GM18526 (cell line): ENCODE data around the gene CDC26.
A peak's percentile ranks its signal among the peaks of the same experiment; 100 is the strongest.

Experiments
- POLR2A ChIP-seq: IDR thresholded peaks from 3 replicates; pipeline ENCODE4 v1.6.1; 2011; ENCODE audit not compliant: insufficient read length; ENCODE audit errors: extremely low read depth

The CDC26 gene

DNA sequence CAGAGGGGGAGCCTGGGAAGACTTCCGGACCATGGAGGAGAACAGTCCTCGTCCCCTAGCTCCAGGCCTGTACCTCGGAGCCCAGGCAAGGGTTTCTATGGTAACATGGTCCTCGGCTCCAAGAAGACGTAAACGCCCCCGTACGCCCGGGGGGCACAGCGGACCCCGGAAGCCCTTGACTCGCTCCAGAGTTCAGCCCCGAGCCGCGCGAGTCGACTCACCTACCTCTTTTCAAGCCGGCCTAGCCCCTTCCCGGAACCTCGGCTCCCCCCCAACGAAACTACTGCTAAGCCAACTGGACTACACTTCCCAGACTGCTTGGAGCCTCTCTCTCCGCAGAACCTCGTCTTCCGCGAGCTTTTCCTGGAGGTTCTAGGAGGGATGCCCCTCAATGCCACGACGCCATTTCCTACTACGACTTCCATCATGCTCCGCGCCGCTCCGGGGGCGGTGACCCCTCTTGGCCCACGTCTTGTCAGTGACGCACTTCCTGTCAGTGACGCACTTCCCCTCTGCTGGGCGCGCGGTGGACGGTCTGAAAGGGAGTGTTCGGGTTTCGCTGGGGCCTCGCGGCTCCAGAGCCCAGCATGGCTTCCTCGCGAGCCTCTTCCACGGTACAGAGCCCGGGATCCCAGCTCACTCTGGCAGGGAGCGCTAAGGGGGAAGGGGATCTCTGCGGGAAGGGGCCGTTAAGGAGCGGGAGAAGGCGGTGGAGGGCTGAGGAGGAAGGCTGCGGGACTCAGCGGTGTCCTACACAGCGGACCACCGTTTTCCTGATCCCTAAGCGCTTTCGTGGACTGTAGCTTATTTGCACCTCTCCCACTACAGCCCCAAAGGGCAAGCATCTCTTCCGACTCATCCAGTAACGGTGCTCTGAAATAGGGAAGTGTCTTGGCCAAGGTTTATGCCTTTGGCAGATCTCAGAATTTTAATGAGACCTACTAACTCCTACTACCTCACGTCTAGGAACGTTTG lies at the start of gene CDC26, which contains the start of gene PRPF4:
TSS of gene CDC26 (minus strand) at position 416 of the 975 bp plus-strand sequence. CDS start 3,065 bp downstream, outside the sequence.
TSS of gene PRPF4 (plus strand) at position 502 of the 975 bp plus-strand sequence. CDS start at position 588, 86 bp downstream.
- peak; percentile 96 for TF ChIP-seq POLR2A

DNA sequence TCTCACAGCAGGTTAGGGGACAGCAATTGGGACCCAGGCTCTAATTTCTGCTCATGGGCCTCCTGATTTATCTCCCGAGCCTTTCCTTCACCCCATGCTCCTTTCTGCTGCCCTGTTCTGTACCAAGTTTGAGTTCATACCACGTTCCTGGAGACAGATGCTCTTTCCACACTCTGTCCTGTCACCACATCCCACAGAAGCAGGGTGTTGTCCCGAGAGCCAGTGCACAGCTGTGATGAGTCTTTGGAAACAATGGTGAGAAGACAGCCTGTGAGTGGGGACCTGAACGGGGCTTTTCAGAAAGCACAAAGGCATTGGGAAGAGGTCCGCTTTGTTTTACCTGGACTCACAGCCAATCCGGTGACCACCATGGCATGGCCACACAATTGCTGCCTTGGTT lies 47.3 kb upstream of the CDC26 start:
- TF ChIP-seq POLR2A: no peak

DNA sequence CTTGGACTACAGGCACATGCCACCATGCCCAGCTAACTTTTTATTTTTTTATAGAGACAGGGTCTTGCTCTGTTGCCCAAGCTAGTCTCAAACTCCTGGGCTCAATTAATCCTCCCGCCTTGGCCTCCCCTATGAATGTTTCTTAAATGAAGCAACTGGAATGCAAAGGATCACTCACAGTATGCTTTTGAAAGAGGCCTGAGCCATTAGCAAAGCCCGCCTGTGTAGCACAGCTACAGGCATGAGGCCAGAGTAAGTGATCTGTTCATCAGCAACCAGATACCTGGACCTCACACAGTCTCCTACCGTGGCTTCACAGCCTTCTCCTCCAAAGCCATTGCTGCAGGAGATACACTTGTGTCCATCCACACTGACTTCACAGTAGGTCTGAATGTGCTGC lies 44.7 kb upstream of the CDC26 start:
- TF ChIP-seq POLR2A: no peak

DNA sequence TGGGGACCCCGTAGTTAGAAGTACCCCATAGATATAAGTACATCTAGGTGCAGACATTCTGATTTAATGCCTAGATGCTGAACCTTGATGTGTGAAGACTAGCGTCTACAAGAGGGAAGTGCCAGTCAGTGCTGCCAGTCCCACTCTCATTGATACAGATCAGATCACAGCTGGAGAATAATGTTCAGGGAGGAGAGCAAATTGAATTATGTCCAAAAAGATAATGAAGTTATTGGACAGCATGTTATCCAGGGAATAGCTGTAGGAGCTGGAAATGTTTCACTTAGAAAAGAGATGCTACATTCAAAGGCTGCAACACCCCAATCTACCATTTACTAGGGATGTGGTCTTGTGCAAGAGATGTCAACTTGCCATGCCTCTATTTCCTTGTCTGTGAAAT lies 43.7 kb upstream of the CDC26 start:
- no peak for TF ChIP-seq POLR2A

DNA sequence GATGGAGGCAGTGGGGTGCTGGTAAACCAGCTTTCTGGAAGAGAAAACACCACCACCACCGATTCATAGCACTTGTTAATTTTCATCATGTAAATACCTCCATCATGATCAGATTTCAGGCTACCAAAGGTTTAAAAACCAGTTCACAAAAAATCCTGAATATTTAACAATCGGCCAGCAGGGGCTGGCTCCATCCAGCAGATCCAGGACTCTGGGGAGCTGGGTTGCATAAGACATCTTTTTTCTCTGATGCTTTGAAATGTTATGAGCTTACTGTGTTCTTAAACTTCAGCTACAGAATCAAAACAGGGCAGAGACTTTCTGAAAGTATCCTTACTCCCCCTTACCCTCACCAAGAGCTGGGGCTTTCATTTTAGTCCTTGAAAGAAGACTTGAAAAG lies 42.4 kb upstream of the CDC26 start:
- no peak for TF ChIP-seq POLR2A

DNA sequence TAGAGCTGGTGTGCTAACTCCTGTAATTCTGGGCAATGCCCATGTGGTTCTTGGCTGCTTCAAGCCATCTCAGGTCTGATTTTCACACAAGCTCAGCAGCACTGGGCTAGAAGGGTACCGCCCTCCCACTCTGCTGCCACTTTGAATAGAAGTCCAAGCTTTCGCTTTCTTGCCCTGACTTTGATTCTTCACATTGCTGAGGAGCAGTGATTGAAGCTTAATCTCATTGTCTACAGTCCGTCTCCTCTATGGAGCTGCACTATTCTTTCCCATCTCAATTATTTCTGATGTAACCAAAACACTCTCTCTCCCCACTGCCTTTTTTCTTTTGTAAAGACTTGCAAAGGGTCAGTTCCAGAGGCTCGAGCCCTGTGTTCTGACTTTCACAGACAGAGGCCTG lies 40.7 kb upstream of the CDC26 start:
- no peak for TF ChIP-seq POLR2A

DNA sequence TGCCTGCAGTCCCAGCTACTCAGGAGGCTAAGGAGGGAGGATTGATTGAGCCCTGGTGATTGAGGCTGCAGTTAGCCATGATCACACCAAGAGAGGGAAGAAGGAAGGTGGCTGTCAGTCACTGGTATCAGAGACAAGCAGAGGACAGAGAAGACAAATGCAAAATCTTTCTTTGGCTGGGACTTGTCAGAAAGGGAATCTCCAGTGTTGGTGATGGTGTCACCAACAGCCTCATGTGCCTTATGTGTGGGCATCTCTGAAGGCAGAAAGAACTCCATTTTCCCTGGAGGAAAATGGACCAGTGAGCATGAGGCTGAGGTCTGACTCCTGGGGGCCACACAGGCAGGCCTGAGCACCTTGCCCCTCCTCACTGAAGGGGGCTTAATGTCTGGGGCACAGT lies 39.9 kb upstream of the CDC26 start:
- no peak for TF ChIP-seq POLR2A

DNA sequence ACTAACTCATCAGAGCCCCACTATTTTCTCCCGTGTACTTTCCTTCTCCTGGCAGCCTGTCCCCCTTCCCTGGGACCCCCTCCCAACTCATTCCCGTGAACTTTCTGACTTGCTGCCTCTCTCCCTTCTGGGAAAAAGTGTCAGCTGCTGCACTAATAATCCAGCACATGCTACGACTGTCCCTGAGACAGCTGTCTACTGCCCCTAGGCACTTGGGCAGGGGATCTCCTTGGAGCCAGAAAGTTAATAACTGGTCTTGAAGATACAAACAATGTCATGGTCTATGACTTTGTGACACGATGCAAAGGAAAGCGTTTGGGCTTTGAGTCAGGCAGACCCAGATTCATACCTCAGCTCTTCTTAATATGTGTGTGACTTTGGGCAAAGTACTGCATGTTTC lies 37.9 kb upstream of the CDC26 start:
- TF ChIP-seq POLR2A: no peak

DNA sequence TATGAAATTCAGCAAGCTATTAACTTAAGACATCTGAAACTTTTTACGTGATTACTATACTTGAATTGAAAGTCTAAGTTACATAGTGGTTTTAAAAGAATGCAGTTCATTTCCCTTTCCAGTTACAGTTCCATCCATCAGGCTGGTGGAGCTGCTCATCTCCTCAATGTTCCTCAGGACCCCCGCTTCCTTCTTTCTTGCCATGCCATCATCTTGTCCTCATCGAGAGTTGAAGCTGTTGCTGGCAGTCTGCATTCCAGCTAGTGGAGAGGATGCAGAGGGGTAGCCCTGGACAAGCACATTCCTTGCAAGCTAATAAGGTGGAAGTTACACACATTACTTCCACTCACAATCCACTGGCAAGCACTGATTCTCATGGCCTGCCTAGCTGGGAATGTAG lies 36.6 kb upstream of the CDC26 start:
- TF ChIP-seq POLR2A: no peak

DNA sequence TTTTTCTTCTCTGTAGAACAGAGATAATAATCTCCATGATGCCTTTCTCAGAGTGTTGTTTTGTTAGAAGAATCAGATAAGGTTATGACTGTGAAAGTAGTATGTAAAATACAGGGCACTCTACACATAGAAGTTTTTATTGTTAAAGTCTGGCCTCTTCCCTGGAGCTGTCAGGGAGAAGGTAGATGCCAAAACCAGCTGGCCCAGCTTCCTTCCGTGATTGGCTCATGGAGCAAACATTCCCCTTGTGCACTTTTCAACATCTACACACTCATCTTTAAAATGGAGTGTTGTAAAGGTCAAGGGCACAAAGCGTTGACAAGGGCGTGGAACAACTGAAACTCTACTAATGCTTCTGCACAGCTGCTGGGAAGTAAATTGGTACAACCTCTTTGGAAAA lies 35.2 kb upstream of the CDC26 start:
- no peak for TF ChIP-seq POLR2A

DNA sequence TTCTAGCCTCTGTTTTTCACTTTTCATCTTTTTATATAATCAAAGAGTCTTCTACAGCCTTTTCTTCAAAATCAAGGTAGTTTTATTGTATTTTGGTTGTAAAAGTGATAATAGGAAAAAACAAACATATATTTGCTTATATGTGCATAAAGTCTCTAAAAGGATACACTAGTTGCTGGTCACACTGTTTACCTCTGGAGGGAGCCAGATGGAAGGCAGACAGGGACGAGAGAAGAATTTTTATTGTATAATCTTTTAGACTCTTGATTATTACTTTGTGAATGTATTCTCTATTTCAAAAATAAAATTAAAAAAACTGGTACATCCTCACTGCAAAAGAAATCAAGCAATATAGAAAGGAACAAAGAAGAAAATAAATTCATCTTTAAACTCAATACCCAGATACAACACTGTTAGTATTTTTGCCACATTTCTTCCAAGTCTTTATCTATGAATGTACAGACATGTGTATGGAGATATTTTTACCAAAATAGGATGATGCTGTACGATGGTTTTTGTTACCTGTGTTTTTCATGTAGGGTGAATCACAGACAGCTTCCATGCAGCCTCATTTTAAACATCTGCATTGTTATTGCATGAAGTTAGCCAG lies 33.9 kb upstream of the CDC26 start:
- TF ChIP-seq POLR2A: no peak

DNA sequence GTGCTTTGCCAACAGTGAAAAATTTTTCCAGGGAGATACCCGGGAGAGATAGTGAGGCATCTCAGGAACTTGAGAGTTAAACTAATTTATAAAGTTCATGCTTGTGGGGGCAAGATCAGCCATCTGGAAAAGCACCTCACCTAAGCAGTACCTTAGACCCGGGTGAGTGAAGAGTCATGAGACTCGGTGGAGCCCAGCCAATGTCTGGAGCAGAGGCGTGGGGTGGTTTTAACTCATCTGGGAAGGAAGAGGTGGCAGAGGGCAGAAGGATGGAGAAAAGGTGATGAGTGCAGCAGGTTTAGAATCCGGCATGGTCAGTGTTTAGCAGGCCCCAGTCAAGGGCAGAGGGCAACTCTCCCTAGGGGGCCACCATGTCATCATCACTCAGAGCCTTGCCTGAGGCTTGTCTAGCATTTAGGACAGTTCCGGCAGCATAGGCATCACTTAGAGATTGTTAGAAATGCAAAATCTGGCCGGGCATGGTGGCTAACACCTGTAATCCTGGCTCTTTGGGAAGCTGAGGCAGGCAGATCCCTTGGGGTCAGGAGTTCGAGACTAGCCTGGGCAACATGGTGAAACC lies 32.1 kb upstream of the CDC26 start:
- TF ChIP-seq POLR2A: no peak

DNA sequence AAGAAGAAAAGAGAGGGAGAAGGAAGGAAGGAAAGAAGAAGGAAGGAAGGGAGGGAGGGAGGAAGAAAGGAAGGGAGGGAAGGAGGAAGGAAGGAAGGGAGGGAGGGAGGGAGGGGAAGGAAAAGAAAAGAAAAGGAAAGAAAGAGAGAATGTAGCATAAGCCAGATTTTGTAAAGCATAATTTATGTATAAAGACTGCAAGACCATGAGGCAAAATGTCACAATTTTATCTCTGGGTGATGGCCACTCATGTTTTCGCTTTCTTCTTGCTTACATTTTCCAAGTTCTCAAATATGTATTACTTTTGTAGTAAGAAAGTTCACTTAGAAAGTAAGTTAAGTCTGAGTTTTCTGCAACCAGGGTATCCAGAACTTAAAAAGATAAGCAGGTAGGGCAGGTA lies 31.2 kb upstream of the CDC26 start:
- TF ChIP-seq POLR2A: no peak

DNA sequence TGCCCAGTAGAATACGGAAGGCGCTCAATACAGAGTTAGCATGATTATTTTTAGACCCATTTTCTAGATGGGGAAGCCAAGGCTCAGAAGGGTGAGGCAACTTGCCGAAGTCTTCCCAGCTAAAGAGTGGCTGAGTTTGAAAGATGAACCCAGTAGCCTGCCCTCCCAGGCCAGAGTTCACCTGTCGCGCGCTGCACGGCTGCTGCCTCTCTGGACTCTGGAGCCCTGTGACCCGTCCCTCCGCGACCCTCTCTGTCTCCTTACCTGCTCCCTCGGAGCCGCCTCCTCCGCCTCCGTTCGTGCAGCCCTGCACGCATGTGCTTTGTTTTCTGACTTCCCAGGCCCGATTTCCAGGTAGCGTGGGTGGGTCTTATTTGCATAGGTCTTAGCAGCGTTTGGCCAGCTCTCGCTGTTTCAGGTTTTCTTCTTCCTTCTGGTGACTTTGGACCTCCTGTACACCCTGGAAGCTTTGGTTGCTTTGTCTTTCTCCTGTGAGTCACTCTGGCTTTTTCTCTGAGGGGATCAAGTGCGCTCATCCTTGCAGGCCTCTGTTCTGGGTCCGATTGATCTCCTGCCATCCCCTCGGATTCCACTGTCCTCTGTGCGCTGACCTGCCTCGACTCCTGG lies 27.5 kb upstream of the CDC26 start, which contains the start of gene RNF183:
TSS of gene RNF183 (minus strand) at position 585 of the 627 bp plus-strand sequence. CDS start 5,192 bp downstream, outside the sequence.
- no peak for TF ChIP-seq POLR2A

DNA sequence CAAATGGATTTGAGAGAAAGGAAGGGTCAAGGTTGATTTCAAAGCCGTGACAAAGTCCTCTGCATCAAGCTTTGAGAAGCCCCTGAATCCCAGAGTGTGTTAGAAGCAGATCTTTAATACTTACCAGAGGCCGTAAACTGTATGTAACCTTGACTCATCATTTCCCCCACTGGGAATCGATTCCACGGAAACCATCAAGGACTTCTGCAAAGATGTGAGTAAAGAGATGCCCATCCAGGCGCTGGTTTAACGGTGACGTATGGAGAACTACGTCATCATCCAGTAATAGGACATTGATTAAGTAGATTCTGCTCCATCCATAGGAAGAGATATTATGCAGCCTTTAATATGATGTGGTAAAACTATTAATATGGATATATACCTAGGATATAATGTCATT lies 26.2 kb upstream of the CDC26 start:
- no peak for TF ChIP-seq POLR2A
